Aorta (tissue), 5 donors: ENCODE measurements around the gene ETFA. TPM values are rescaled to one million over a fixed set of nuclear protein-coding genes. Genes with fewer than 3 reads are reported as not detected.

ENCODE experiments used
- ATAC-seq: fragments of 200-7000 bp; cut with Tn5 transposase; one replicate; pipeline ENCODE4 v1.9.1; 2022; ENCODE audit warnings: moderate library complexity; ENCODE audit not compliant: low FRiP score
- DNase-seq, 2 donors: peaks; one replicate each; pipeline ENCODE4 v3.0.0-alpha.2; 2020
- H3K27ac ChIP-seq, 2 donors: one replicate each; pipeline ENCODE4 v1.5.1; 2013; ENCODE audit warnings: low read length in 2 of 2, mild to moderate bottlenecking in 2 of 2, moderate library complexity in 2 of 2, control low read depth in 1 of 2, inconsistent platforms in 1 of 2, low read depth in 1 of 2
- H3K27me3 ChIP-seq, 2 donors: one replicate each; pipeline ENCODE4 v1.6.1; 2013; ENCODE audit warnings: control low read depth in 1 of 2, low read length in 1 of 2, mild to moderate bottlenecking in 1 of 2, moderate library complexity in 1 of 2; ENCODE audit not compliant: insufficient read depth in 2 of 2, control insufficient read depth in 1 of 2
- H3K36me3 ChIP-seq, 2 donors: one replicate each; pipeline ENCODE4 v1.6.1; 2013; ENCODE audit warnings: control low read depth in 1 of 2, low read length in 1 of 2, mild to moderate bottlenecking in 1 of 2; ENCODE audit not compliant: insufficient read depth in 2 of 2, control insufficient read depth in 1 of 2
- H3K4me1 ChIP-seq, 2 donors: one replicate each; pipeline ENCODE4 v1.6.1; 2013; ENCODE audit warnings: low read length in 2 of 2, control low read depth in 1 of 2, mild to moderate bottlenecking in 1 of 2, moderate library complexity in 1 of 2; ENCODE audit not compliant: insufficient read depth in 2 of 2, control insufficient read depth in 1 of 2
- H3K4me3 ChIP-seq, 2 donors: one replicate each; pipeline ENCODE4 v1.5.1; 2013; ENCODE audit warnings: low read length in 2 of 2, control low read depth in 1 of 2, mild to moderate bottlenecking in 1 of 2
- H3K9me3 ChIP-seq: one replicate; pipeline ENCODE4 v1.6.1; 2013; ENCODE audit warnings: mild to moderate bottlenecking, low read length; ENCODE audit not compliant: control insufficient read depth
- WGBS, 2 donors: extraction: QIAGEN DNeasy Blood & Tissue Kit; methylation state at CpG; one replicate each; pipeline ENCODE4 v1.1.7; 2013; 5-methylcytosine and 5-hydroxymethylcytosine counted together
- intact Hi-C, 2 donors: fragments of 100-400 bp; cut with DNase I; formaldehyde crosslinking; loops; one replicate each; pipeline versions ENCODE4 v1.14.2 to v1.15.0; 2022
- polyA plus RNA-seq, 2 donors: library from polyadenylated mRNA; stranded (reverse); fragments of 200-250 nt; gene quantifications; one replicate each; pipeline ENCODE4 v1.2.3, GENCODE V29; 2013
- total RNA-seq, 2 donors: library from RNA; stranded (reverse); fragmentation: NEBNext Ultra II Directional; extraction: Animal tissue kit (Norgen Biotek cat#: 25700); gene quantifications; one replicate each; pipeline ENCODE4 v1.2.1, GENCODE V29; 2021
- donor health status: healthy with polysubstance abuse.
- donor health status: Bipolar disorder and iron deficiency.
- donor health status: DM: no; HTN: no; CAD: no.
- donor health status: DM: no; HTN: no; CAD: no.
- donor health status: DM: yes; HTN: yes; CAD: no.

Gene ETFA
- total and polyA plus RNA-seq, 4 donors = 76.0 to 152 (median 81.0) TPM

DNA sequence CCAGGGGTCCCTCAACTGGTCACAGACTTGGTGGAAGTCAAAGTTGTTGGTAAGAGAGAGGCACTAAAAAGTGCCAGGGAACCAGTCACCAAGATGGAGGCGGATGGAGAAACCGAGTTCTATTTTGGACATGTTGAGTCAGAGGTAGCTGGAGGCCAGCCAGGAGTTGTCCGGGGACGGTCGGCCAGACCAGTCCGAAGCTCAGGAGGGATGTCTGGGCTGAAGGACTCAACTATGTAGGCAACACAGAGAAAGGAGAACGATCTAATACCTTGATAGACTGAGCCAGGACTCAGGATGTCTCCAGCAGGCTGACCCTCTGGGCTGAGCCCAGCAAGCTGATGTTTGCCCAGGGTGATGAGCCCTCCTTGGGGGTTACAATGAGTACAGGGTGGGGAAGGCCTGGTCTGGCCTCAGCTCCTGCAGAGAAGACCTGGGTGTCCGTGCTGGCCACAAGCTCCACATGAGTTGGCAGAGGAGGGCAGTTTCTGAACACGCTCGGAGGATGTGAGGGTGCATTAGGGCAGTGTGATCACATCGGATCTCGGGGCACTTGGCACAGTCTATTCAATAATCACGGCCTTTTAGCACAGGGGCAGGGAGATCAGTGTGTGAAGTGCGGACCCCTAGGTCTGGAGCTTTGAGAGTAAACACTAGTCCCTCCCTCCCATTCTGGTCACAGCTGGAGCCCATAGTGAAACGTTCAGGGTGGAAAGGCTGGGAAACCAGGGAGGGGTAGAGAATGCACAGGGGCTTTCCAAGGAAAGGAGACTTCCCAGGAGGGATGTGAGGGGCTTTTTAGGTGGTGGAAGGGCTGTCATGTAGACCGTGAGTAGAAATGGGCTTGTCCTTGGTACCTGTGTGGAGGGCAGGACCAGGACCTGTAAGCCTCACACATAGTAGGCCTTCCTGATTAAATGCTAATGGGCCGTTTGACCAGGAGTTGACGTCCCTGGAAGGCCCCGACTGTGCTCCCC lies 111.9 kb downstream of the ETFA start:
- Histone ChIP-seq H3K36me3 (no peaks in the 10 kb centered on the region), H3K4me1 (no peaks in the 10 kb centered on the region), H3K9me3 (no peaks in the 10 kb centered on the region), H3K27me3 (no peaks in the 10 kb centered on the region), H3K4me3 (no peak overlapping the region), H3K27ac (peak overlapping the region in 1 of 2 donors; percentile 45)
- 34 to 43% methylated on average over 18 to 19 of the region's 19 CpGs for WGBS, 2 donors
- DNase-seq = peak; percentile 90 to 93
- intact Hi-C loops = loop anchor here in 1 of 2 donors (10.0 kb wide), 1 partner anchor 85 kb away; no protein-coding TSS in a partner anchor
- peak; percentile 20 for ATAC-seq

DNA sequence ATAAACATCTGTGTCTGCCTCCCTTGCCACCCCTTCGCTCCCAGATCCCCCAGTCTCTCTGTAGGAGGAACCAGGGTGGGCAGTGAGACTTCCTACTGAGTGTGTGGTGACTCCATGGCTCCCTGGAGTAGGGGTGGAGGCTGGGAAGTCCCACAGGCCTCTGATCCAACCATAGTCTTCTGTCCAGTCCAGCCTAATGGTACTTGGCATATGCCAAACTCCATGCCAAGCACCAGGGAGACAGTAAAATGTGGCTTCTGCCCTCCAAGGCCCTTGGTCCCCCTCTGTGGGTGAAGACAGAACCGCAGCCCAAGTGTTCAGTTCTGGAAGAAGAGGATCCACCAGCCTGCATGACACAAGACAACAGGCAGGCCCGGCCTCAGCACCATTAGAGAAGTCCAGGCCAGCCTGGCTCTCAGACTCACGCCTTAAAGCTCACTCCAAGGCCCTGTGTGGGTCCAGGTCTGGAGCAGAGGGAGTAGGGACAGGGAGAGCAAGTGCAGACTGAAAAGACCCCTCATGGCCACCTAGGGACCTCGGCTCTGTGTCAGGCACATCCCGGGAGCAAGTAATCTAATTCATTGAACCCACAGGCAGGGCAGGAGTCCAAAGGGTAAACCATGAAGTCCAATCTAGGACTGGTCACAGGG lies 112.7 kb downstream of the ETFA start:
- H3K27ac ChIP-seq = peak overlapping the region in 1 of 2 donors; percentile 45
- H3K27me3 ChIP-seq = no peaks in the 10 kb centered on the region
- H3K4me3 ChIP-seq = no peak overlapping the region
- ATAC-seq = no peak
- intact Hi-C loops = loop anchor here in 1 of 2 donors (10.0 kb wide), 1 partner anchor 86 kb away; no protein-coding TSS in a partner anchor
- no peaks in the 10 kb centered on the region for H3K9me3 ChIP-seq
- H3K36me3 ChIP-seq = no peaks in the 10 kb centered on the region
- no peaks in the 10 kb centered on the region for H3K4me1 ChIP-seq
- no peak for DNase-seq
- 94 to 96% methylated on average over 6 of the region's 6 CpGs for WGBS, 2 donors

DNA sequence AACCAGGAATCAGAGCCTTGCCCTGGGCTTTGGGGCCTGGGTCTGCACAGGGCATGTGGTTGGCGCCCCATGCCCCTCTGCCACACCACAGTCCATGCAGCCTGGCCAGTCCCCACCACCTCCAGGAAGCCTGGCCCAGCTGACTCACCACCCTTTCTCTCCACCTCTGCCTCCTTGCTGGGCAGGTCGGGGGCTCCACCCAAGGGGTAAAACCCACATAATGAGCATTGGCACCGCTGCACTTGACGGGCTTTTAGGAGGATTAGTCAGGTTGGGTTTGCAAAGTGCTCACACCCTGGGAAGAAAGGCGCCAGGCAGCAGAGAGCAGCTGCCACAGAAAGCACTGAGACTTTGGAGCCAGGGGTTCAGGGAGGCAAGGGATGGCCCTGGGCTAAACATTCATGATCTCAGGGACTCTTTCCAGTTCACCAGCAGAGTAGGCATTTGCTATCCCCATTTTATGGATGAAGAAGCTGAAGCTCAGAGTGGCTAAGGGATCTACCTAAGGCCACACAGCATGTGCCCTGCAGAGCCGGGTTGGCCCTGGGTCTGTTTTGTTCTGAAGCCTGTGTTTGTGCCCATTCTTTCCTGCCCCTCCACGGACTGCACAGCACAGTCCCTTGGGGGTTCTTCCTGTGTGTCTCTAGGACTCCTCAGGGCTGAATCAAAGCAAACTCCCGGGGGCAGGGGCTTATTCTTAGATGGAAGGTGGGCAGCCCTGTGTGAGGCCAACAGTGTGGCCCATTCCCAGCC lies 113.4 kb downstream of the ETFA start:
- Histone ChIP-seq H3K27ac (no peak overlapping the region), H3K4me1 (no peaks in the 10 kb centered on the region), H3K4me3 (no peak overlapping the region), H3K27me3 (no peaks in the 10 kb centered on the region), H3K36me3 (no peaks in the 10 kb centered on the region), H3K9me3 (no peaks in the 10 kb centered on the region)
- WGBS, 2 donors = 93 to 95% methylated on average over 8 of the region's 8 CpGs
- ATAC-seq = no peak
- intact Hi-C loops = loop anchor here in 1 of 2 donors (10.0 kb wide), 1 partner anchor 87 kb away; no protein-coding TSS in a partner anchor
- DNase-seq = peak in 1 of 2 donors; percentile 72

DNA sequence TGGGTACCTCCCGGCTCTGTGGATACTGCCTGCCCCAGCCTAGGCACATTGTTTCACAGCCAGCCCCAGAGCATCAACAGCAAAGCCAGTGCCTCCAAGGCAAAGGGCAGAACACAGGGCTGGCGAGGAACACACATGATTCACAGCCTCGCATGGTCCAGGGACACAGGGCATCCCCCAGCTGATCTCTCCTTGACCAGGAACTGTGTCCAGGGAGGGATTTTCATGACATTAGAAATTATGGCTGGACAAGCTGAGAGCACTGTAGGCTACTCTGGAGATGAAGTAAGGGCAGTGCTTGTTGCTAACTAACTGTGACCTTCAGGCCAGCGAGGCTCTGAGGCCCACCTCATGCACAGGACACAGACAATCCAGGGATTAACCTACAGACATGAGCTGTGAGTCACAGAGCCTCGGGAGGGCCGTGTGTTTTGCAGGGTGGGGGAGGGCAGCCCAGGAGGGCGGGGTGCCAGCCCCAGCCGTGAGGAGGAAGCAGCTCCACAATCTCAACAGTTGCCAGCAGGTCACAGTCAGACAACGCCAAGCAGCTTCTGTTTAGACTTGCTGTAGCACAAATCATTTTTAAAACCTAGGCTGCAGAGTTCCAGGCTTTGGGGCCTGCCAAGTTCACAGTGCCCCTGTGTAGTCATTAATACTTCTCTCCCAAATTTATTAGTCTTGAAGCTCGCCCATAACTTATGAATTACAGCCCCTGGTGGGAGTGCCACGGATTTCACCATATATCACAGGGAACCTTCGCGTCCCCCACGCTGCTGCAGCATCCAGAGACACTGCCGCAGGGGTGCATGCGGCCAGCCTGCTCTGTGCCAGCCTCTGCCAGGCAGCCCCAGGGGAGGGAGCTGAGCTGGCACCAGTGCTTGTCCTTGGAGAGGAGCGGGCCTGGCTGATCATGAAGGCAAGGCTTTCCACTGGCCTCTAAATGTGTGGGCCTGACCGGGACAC lies 114.7 kb downstream of the ETFA start:
- Histone ChIP-seq H3K27me3 (no peaks in the 10 kb centered on the region), H3K4me3 (no peak overlapping the region), H3K27ac (peak overlapping the region in 1 of 2 donors; percentile 66), H3K36me3 (no peaks in the 10 kb centered on the region), H3K9me3 (no peaks in the 10 kb centered on the region), H3K4me1 (no peaks in the 10 kb centered on the region)
- intact Hi-C loops = loop anchor here in 1 of 2 donors (10.0 kb wide), 1 partner anchor 88 kb away; no protein-coding TSS in a partner anchor
- DNase-seq = peak; percentile 73 to 86
- peak; percentile 59 for ATAC-seq
- 10 to 14% methylated on average over 18 of the region's 18 CpGs for WGBS, 2 donors

DNA sequence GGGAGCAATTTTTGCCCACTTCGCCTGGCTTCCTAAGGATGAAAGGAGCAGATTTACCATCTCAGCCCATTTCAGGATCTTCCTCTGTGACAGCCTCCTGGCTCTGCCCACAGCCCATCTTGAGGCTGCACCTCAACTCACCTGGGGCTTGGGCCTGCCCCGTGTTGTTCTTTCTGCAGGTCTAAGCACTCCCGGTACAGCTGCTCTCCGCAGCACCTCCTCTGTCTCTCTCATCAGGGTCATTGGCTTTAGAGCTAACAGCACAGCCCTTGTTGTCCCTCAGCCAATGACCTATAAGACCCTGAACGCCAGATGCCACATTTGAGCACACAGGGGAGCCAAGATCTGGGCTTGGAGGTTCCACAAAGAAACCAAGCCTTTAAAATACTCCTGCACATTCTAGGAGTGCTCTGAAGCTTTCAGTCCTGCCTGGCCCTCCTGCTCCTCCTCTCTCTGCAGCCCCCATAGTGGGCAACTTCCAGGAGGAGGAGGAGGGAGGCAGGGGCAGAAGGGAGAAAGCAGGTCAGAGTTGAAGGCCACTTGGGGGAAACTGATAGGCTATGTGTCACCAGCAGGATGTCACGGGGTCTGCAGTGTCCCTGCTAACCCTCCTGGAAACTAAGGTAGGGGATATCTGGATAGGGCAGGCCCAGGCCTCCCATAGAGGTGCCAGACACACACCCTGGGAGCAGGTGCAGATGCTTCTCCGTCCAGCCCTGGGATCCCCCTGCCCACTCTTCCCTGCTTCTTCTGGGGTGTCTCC lies 115.6 kb downstream of the ETFA start:
- intact Hi-C loops = loop anchor here in 1 of 2 donors (10.0 kb wide), 1 partner anchor 89 kb away; no protein-coding TSS in a partner anchor
- no peaks in the 10 kb centered on the region for H3K9me3 ChIP-seq
- H3K4me1 ChIP-seq = no peaks in the 10 kb centered on the region
- H3K4me3 ChIP-seq = no peak overlapping the region
- no peaks in the 10 kb centered on the region for H3K36me3 ChIP-seq
- H3K27ac ChIP-seq = peak overlapping the region in 1 of 2 donors; percentile 66
- WGBS, 2 donors = 91 to 92% methylated on average over 7 of the region's 7 CpGs
- no peaks in the 10 kb centered on the region for H3K27me3 ChIP-seq
- ATAC-seq (no peak), DNase-seq (peak in 1 of 2 donors; percentile 51)

DNA sequence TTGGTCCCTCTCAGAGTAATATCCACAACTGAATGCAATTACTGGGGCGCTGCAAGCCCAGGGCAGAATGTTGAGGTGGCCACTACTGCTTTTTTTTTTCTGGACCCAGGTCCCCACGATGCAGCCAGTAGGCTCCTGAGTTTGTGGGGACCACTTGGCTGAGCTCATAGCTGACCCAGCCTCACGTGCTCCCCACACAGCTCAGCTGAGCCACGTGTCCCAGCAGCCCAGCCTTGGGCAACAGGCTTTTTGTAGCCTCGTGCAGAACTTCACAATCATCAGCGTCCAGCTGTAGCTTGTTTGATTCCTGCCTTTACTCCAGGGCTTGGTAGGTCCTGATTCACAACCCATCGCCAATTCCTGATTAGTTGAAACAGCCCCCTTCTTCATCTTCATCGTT lies 117.3 kb downstream of the ETFA start:
- no peaks in the 10 kb centered on the region for H3K27me3 ChIP-seq
- ATAC-seq (no peak), DNase-seq (no peak)
- H3K27ac ChIP-seq = no peak overlapping the region
- 61 to 62% methylated on average over 8 of the region's 8 CpGs for WGBS, 2 donors
- H3K36me3 ChIP-seq = no peaks in the 10 kb centered on the region
- H3K4me3 ChIP-seq = no peak overlapping the region
- no peaks in the 10 kb centered on the region for H3K9me3 ChIP-seq
- intact Hi-C loops = loop anchor here (5.0 to 10.0 kb wide), 3 partner anchors 91 to 873 kb away; no protein-coding TSS in a partner anchor
- no peaks in the 10 kb centered on the region for H3K4me1 ChIP-seq

DNA sequence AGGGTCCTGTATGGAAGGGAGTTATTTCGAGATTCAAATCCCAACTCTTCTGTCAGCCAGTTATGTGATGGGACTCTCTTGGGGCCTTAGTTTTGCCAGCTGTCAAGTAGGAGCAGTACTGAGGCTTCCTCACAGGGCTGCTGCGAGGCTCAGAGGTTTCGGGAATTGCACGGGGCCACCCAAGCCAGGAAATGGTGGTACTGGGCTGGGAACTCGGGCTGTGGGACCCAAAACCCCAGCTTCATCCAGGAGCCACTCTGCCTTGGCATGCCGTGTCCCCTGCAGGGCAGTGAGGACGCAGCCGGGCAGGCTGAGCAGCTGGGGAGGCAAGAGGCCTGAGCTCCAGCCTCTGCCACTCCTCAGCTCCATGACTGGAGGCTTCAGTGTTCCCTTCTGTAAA lies 118.6 kb downstream of the ETFA start:
- Histone ChIP-seq H3K9me3 (no peaks in the 10 kb centered on the region), H3K36me3 (no peaks in the 10 kb centered on the region), H3K27me3 (no peaks in the 10 kb centered on the region), H3K4me3 (no peak overlapping the region), H3K4me1 (no peaks in the 10 kb centered on the region), H3K27ac (no peak overlapping the region)
- intact Hi-C loops = loop anchor here (5.0 to 10.0 kb wide), 3 partner anchors 92 to 875 kb away; no protein-coding TSS in a partner anchor
- ATAC-seq (no peak), DNase-seq (no peak)
- WGBS, 2 donors = 86 to 90% methylated on average over 8 of the region's 8 CpGs
